Duodenal mucosa (tissue), 2 donors: ENCODE results near the gene TIMP4.

ENCODE experiments used
- H3K27ac ChIP-seq: one replicate; pipeline ENCODE4 v1.7.0; 2013; ENCODE audit warnings: low read depth, low read length
- H3K27me3 ChIP-seq, 2 donors: one replicate each; pipeline ENCODE4 v1.7.0; 2013; ENCODE audit warnings: low read length in 2 of 2, control low read depth in 1 of 2; ENCODE audit not compliant: insufficient read depth in 2 of 2, control insufficient read depth in 1 of 2
- H3K36me3 ChIP-seq, 2 donors: one replicate each; pipeline ENCODE4 v1.7.0; 2013; ENCODE audit warnings: low read length in 2 of 2, control low read depth in 1 of 2; ENCODE audit not compliant: insufficient read depth in 2 of 2, control insufficient read depth in 1 of 2
- H3K4me1 ChIP-seq, 2 donors: one replicate each; pipeline ENCODE4 v1.7.0; 2013; ENCODE audit warnings: low read length in 2 of 2, control low read depth in 1 of 2; ENCODE audit not compliant: insufficient read depth in 2 of 2, control insufficient read depth in 1 of 2
- H3K4me3 ChIP-seq, 2 donors: one replicate each; pipeline ENCODE4 v1.7.0; 2013; ENCODE audit warnings: low read length in 2 of 2, low read depth in 1 of 2
- H3K9ac ChIP-seq, 2 donors: one replicate each; pipeline ENCODE4 v1.7.0; 2013; ENCODE audit warnings: low read length in 2 of 2, low read depth in 1 of 2
- H3K9me3 ChIP-seq, 2 donors: one replicate each; pipeline ENCODE4 v1.7.0; 2013; ENCODE audit warnings: low read length in 2 of 2, control low read depth in 1 of 2; ENCODE audit not compliant: control insufficient read depth in 1 of 2

Gene TIMP4

GRCh38 chr3:12177126-12177525 is 18.4 kb upstream of the TIMP4 start:
- Histone ChIP-seq H3K9ac (no peak overlapping the region), H3K4me3 (no peak overlapping the region), H3K27ac (no peak overlapping the region), H3K36me3 (no peaks in the 10 kb centered on the region), H3K9me3 (peaks cover 9 to 10% of the 10 kb centered on the region in 2 donors), H3K4me1 (no peaks in the 10 kb centered on the region), H3K27me3 (no peaks in the 10 kb centered on the region)

- Histone ChIP-seq H3K27ac (no peak overlapping the region), H3K9me3 (peaks cover 12 to 13% of the 10 kb centered on the region in 2 donors), H3K4me3 (no peak overlapping the region), H3K9ac (no peak overlapping the region), H3K36me3 (no peaks in the 10 kb centered on the region), H3K27me3 (no peaks in the 10 kb centered on the region), H3K4me1 (no peaks in the 10 kb centered on the region)
Observed at GRCh38 chr3:12175844-12176453, 17.2 kb upstream of the TIMP4 start.

GRCh38 chr3:12175137-12175593 is 16.5 kb upstream of the TIMP4 start:
- H3K9me3 ChIP-seq: peaks cover 12 to 13% of the 10 kb centered on the region in 2 donors
- no peak overlapping the region for H3K27ac ChIP-seq
- H3K27me3 ChIP-seq: no peaks in the 10 kb centered on the region
- H3K36me3 ChIP-seq: no peaks in the 10 kb centered on the region
- no peak overlapping the region for H3K4me3 ChIP-seq
- no peaks in the 10 kb centered on the region for H3K4me1 ChIP-seq
- H3K9ac ChIP-seq: no peak overlapping the region

- Histone ChIP-seq H3K9me3 (peaks cover 12 to 13% of the 10 kb centered on the region in 2 donors), H3K4me1 (no peaks in the 10 kb centered on the region), H3K4me3 (no peak overlapping the region), H3K27ac (no peak overlapping the region), H3K27me3 (no peaks in the 10 kb centered on the region), H3K36me3 (no peaks in the 10 kb centered on the region), H3K9ac (no peak overlapping the region)
Observed at GRCh38 chr3:12170207-12170606, 11.5 kb upstream of the TIMP4 start.

GRCh38 chr3:12165909-12166308 is 7.2 kb upstream of the TIMP4 start:
- H3K4me3 ChIP-seq: no peak overlapping the region
- H3K36me3 ChIP-seq: no peaks in the 10 kb centered on the region
- H3K27ac ChIP-seq: no peak overlapping the region
- no peaks in the 10 kb centered on the region for H3K9me3 ChIP-seq
- H3K27me3 ChIP-seq: no peaks in the 10 kb centered on the region
- H3K4me1 ChIP-seq: no peaks in the 10 kb centered on the region
- no peak overlapping the region for H3K9ac ChIP-seq

GRCh38 chr3:12159227-12159601 is 502 bp upstream of the TIMP4 start:
- H3K36me3 ChIP-seq: no peaks in the 10 kb centered on the region
- H3K4me1 ChIP-seq: peaks cover 11 to 17% of the 10 kb centered on the region in 2 donors
- H3K27ac ChIP-seq: no peak overlapping the region
- no peaks in the 10 kb centered on the region for H3K9me3 ChIP-seq
- peak overlapping the region; percentile 53 to 70 for H3K4me3 ChIP-seq
- H3K9ac ChIP-seq: peak overlapping the region; percentile 3 to 31
- no peaks in the 10 kb centered on the region for H3K27me3 ChIP-seq

- Histone ChIP-seq H3K9ac (no peak overlapping the region), H3K27me3 (no peaks in the 10 kb centered on the region), H3K27ac (no peak overlapping the region), H3K4me1 (peaks cover 11 to 17% of the 10 kb centered on the region in 2 donors), H3K4me3 (no peak overlapping the region), H3K36me3 (no peaks in the 10 kb centered on the region), H3K9me3 (no peaks in the 10 kb centered on the region)
Observed at GRCh38 chr3:12157026-12157425, 1.7 kb downstream of the TIMP4 start.

- no peaks in the 10 kb centered on the region for H3K9me3 ChIP-seq
- no peak overlapping the region for H3K4me3 ChIP-seq
- H3K36me3 ChIP-seq: no peaks in the 10 kb centered on the region
- no peak overlapping the region for H3K9ac ChIP-seq
- peaks cover 11 to 17% of the 10 kb centered on the region in 2 donors for H3K4me1 ChIP-seq
- H3K27ac ChIP-seq: no peak overlapping the region
- H3K27me3 ChIP-seq: no peaks in the 10 kb centered on the region
Observed at GRCh38 chr3:12155828-12156227, 2.9 kb downstream of the TIMP4 start.

- H3K27me3 ChIP-seq: no peaks in the 10 kb centered on the region
- peaks cover 15 to 21% of the 10 kb centered on the region in 2 donors for H3K4me1 ChIP-seq
- no peak overlapping the region for H3K27ac ChIP-seq
- no peaks in the 10 kb centered on the region for H3K9me3 ChIP-seq
- no peak overlapping the region for H3K4me3 ChIP-seq
- no peaks in the 10 kb centered on the region for H3K36me3 ChIP-seq
- no peak overlapping the region for H3K9ac ChIP-seq
Observed at GRCh38 chr3:12155264-12155663, 3.4 kb downstream of the TIMP4 start.

GRCh38 chr3:12154151-12154550 is 4.6 kb downstream of the TIMP4 start:
- no peak overlapping the region for H3K27ac ChIP-seq

More at GRCh38 chr3:12154151-12154550, 4.6 kb downstream of the TIMP4 start:
- Histone ChIP-seq H3K4me1 (peaks cover 21% of the 10 kb centered on the region in 2 donors), H3K4me3 (no peak overlapping the region), H3K27me3 (no peaks in the 10 kb centered on the region), H3K9me3 (no peaks in the 10 kb centered on the region), H3K9ac (no peak overlapping the region), H3K36me3 (no peaks in the 10 kb centered on the region)
